IMR-90 (cell line): Measurements from ENCODE around the gene HEATR3. TPM values are rescaled to one million over a fixed set of nuclear protein-coding genes. Genes with fewer than 3 reads are reported as not detected.

Experiments used
- ATAC-seq: fragments of 200-7000 bp; cut with Tn5 transposase; 2 replicates; pipeline ENCODE4 v1.9.1; 2020; ENCODE audit warnings: low read depth, mild to moderate bottlenecking, moderate library complexity
- BruUV-seq: library from RNA; stranded (reverse); fragments of 400-500 nt; replicated peaks from 2 replicates; lab custom pipeline; 2021; lab: Mats Ljungman, UMichigan
- CTCF ChIA-PET: fragments of 300-600 bp; formaldehyde crosslinking; extraction: SDS; loops from one replicate; lab custom pipeline; 2021; ENCODE audit warnings: antibody characterized with exemption; lab: Yijun Ruan, JAX
- POLR2A ChIA-PET: fragments of 300-600 bp; sonication (Branson Sonifier 250); formaldehyde crosslinking; loops from one replicate; lab custom pipeline; 2022; ENCODE audit warnings: antibody characterized with exemption; ENCODE audit not compliant: unreplicated experiment; lab: Charles Lee
- DNase-seq: peaks from one replicate; pipeline ENCODE4 v3.0.0; 2013
- H2AFZ ChIP-seq: replicated peaks from 2 replicates; pipeline ENCODE3; 2013; ENCODE audit warnings: low read length, mild to moderate bottlenecking; ENCODE audit not compliant: poor library complexity
- H2AK5ac ChIP-seq: 2 replicates; pipeline ENCODE4 v1.6.1; 2013; ENCODE audit warnings: low read depth, low read length, inconsistent platforms
- H2AK9ac ChIP-seq: replicated peaks from 2 replicates; pipeline ENCODE3; 2013; ENCODE audit warnings: mild to moderate bottlenecking, low read depth, low read length, moderate library complexity; ENCODE audit not compliant: poor library complexity
- H2BK120ac ChIP-seq: 2 replicates; pipeline ENCODE4 v1.6.1; 2013; ENCODE audit warnings: low read depth, low read length, inconsistent platforms
- H2BK15ac ChIP-seq: 3 replicates; pipeline ENCODE4 v1.6.1; 2013; ENCODE audit warnings: low read depth, low read length, inconsistent platforms
- H2BK20ac ChIP-seq: 2 replicates; pipeline ENCODE4 v1.6.1; 2013; ENCODE audit warnings: low read depth, mild to moderate bottlenecking, inconsistent platforms, low read length, moderate library complexity
- H2BK5ac ChIP-seq: 2 replicates; pipeline ENCODE4 v1.6.1; 2013; ENCODE audit warnings: mild to moderate bottlenecking, low read depth, low read length, inconsistent platforms; ENCODE audit not compliant: poor library complexity, severe bottlenecking
- H3K14ac ChIP-seq: replicated peaks from 2 replicates; pipeline ENCODE4 v1.6.1; 2013; ENCODE audit warnings: low read depth, low read length, inconsistent platforms
- H3K18ac ChIP-seq: 2 replicates; pipeline ENCODE4 v1.6.1; 2013; ENCODE audit warnings: low read depth, low read length, control low read depth
- H3K23ac ChIP-seq: 2 replicates; pipeline ENCODE4 v1.6.1; 2013; ENCODE audit warnings: low read depth, low read length, inconsistent platforms
- H3K27ac ChIP-seq: 2 replicates; pipeline ENCODE4 v1.5.1; 2013; ENCODE audit warnings: mild to moderate bottlenecking, control low read depth, low read length; ENCODE audit not compliant: insufficient read depth
- H3K27me3 ChIP-seq: 2 replicates; pipeline ENCODE4 v1.6.1; 2013; ENCODE audit warnings: low read length; ENCODE audit not compliant: control insufficient read depth, insufficient read depth
- H3K36me3 ChIP-seq: 2 replicates; pipeline ENCODE4 v1.6.1; 2013; ENCODE audit warnings: low read length, mixed read lengths; ENCODE audit not compliant: control insufficient read depth, insufficient read depth
- H3K4ac ChIP-seq: 2 replicates; pipeline ENCODE4 v1.6.1; 2013; ENCODE audit warnings: low read depth, low read length, inconsistent platforms
- H3K4me1 ChIP-seq: 2 replicates; pipeline ENCODE4 v1.6.1; 2013; ENCODE audit warnings: low read length, mixed read lengths; ENCODE audit not compliant: control insufficient read depth, insufficient read depth
- H3K4me2 ChIP-seq: 2 replicates; pipeline ENCODE4 v1.6.1; 2013; ENCODE audit warnings: low read depth, mild to moderate bottlenecking, control low read depth, low read length, moderate library complexity
- H3K4me3 ChIP-seq: 2 replicates; pipeline ENCODE4 v1.5.1; 2013; ENCODE audit warnings: low read depth, mild to moderate bottlenecking, control low read depth, low read length, moderate library complexity; ENCODE audit not compliant: insufficient read depth
- H3K56ac ChIP-seq: 2 replicates; pipeline ENCODE4 v1.6.1; 2013; ENCODE audit warnings: low read length, inconsistent platforms; ENCODE audit not compliant: insufficient read depth; ENCODE audit errors: extremely low read depth
- H3K79me1 ChIP-seq, 2 experiments: 2 replicates each; pipeline ENCODE4 v1.6.1; 2013; ENCODE audit warnings: low read length in 2 of 2, inconsistent platforms in 1 of 2, low read depth in 1 of 2
- H3K9ac ChIP-seq: 2 replicates; pipeline ENCODE4 v1.6.1; 2013; ENCODE audit warnings: low read depth, low read length, control low read depth
- H3K9me1 ChIP-seq: 2 replicates; pipeline ENCODE4 v1.6.1; 2013; ENCODE audit warnings: low read length, inconsistent platforms; ENCODE audit not compliant: insufficient read depth
- H3K9me3 ChIP-seq: 2 replicates; pipeline ENCODE4 v1.6.1; 2013; ENCODE audit warnings: low read length; ENCODE audit not compliant: control insufficient read depth, insufficient read depth
- H4K20me1 ChIP-seq: 2 replicates; pipeline ENCODE4 v1.6.1; 2013; ENCODE audit warnings: low read length, inconsistent platforms; ENCODE audit not compliant: insufficient read depth
- H4K5ac ChIP-seq: 2 replicates; pipeline ENCODE4 v1.6.1; 2013; ENCODE audit warnings: mild to moderate bottlenecking, low read depth, low read length, control low read depth
- H4K8ac ChIP-seq, 2 experiments: 2 replicates each; pipeline ENCODE4 v1.6.1; 2013; ENCODE audit warnings: low read depth in 2 of 2, low read length in 2 of 2, control low read depth in 1 of 2, inconsistent platforms in 1 of 2
- H4K91ac ChIP-seq: 2 replicates; pipeline ENCODE4 v1.6.1; 2013; ENCODE audit warnings: low read depth, low read length, inconsistent platforms; ENCODE audit not compliant: insufficient read depth
- BHLHE40 ChIP-seq: fragments of 150-350 bp; IDR thresholded peaks from 2 replicates; pipeline ENCODE4 v1.6.1; 2016; ENCODE audit warnings: mild to moderate bottlenecking, low read depth, low read length
- CEBPB ChIP-seq: IDR thresholded peaks from 2 replicates; pipeline ENCODE4 v1.6.1; 2012; ENCODE audit warnings: low read depth, low read length, improper control_type of control experiment
- CHD1 ChIP-seq: IDR thresholded peaks from 2 replicates; pipeline ENCODE4 v1.6.1; 2012; ENCODE audit warnings: low read depth, low read length, improper control_type of control experiment
- ELK1 ChIP-seq: fragments of 150-350 bp; IDR thresholded peaks from 2 replicates; pipeline ENCODE4 v1.6.1; 2016; ENCODE audit warnings: low read depth, mild to moderate bottlenecking, low read length, moderate library complexity, borderline replicate concordance
- FOS ChIP-seq: fragments of 150-350 bp; IDR thresholded peaks from 2 replicates; pipeline ENCODE4 v1.6.1; 2016; ENCODE audit warnings: low read depth, low read length
- MAFK ChIP-seq: IDR thresholded peaks from 2 replicates; pipeline ENCODE4 v1.6.1; 2012; ENCODE audit warnings: low read depth, low read length, improper control_type of control experiment
- MAZ ChIP-seq: IDR thresholded peaks from 2 replicates; pipeline ENCODE4 v1.6.1; 2012; ENCODE audit warnings: low read depth, mild to moderate bottlenecking, low read length, improper control_type of control experiment, moderate library complexity, borderline replicate concordance
- MXI1 ChIP-seq: IDR thresholded peaks from 2 replicates; pipeline ENCODE4 v1.6.1; 2012; ENCODE audit warnings: low read depth, mild to moderate bottlenecking, low read length, moderate library complexity, borderline replicate concordance
- NFE2L2 ChIP-seq: fragments of 150-350 bp; IDR thresholded peaks from 2 replicates; pipeline ENCODE4 v1.6.1; 2016; ENCODE audit warnings: low read depth, mild to moderate bottlenecking, low read length
- POLR2A ChIP-seq: IDR thresholded peaks from 2 replicates; pipeline ENCODE4 v1.6.1; 2012; ENCODE audit warnings: mild to moderate bottlenecking, low read depth, low read length
- RAD21 ChIP-seq: IDR thresholded peaks from 2 replicates; pipeline ENCODE4 v1.6.1; 2012; ENCODE audit warnings: low read length, improper control_type of control experiment
- RFX5 ChIP-seq: IDR thresholded peaks from 2 replicates; pipeline ENCODE4 v1.8.0; 2012; ENCODE audit warnings: low read depth, mild to moderate bottlenecking, low read length, moderate library complexity
- SMC3 ChIP-seq: fragments of 150-350 bp; IDR thresholded peaks from 2 replicates; pipeline ENCODE4 v1.6.1; 2016; ENCODE audit warnings: low read depth, mild to moderate bottlenecking, antibody characterized with exemption, low read length, moderate library complexity
- USF2 ChIP-seq: fragments of 150-350 bp; IDR thresholded peaks from 2 replicates; pipeline ENCODE4 v1.6.1; 2017; ENCODE audit warnings: mild to moderate bottlenecking, antibody characterized with exemption, low read length, low read depth
- WGBS, 2 experiments: methylation state at CpG; one replicate each; pipeline versions ENCODE4 v1.1.5 to v1.1.7; 2013; ENCODE audit warnings: missing lambda C conversion rate in 2 of 2; ENCODE audit not compliant: insufficient read length in 1 of 2; ENCODE audit errors: extremely low coverage in 2 of 2; 5-methylcytosine and 5-hydroxymethylcytosine counted together
- dilution Hi-C: fragments of 300-500 bp; cut with HindIII; formaldehyde crosslinking; loops from one replicate; pipeline ENCODE4 v1.14.3; 2018; ENCODE audit warnings: low sequenced_read_pairs; ENCODE audit not compliant: unreplicated experiment
- in situ Hi-C: fragments of 300-500 bp; cut with MboI; formaldehyde crosslinking; loops from 3 replicates; pipeline ENCODE4 v1.14.3; 2019; ENCODE audit warnings: low sequenced_read_pairs, inconsistent platforms, mixed read lengths
- intact Hi-C: fragments of 100-400 bp; cut with micrococcal nuclease; formaldehyde crosslinking; loops from 2 replicates; pipeline ENCODE4 v1.10.0; 2022
- polyA plus RNA-seq, 3 experiments: library from polyadenylated mRNA; depleted of rRNA; stranded (reverse); fragments of >200 nt; gene quantifications; 2 replicates each; pipeline ENCODE4 v1.2.3, GENCODE V29; 2012; ENCODE audit warnings: low replicate concordance in 1 of 3
- total RNA-seq: library from RNA; depleted of rRNA; stranded (reverse); fragments of >200 nt; gene quantifications from 2 replicates; pipeline ENCODE4 v1.2.3, GENCODE V29; 2012

HEATR3 gene
- total and polyA plus RNA-seq, 2 of the 4 experiments (the other 2 are of a cell fraction) = 9.4 to 21.1 TPM

- in situ Hi-C loops (loop anchor here (25.0 kb wide), 1 partner anchor 268 kb away; the partner anchor contains the start of gene BRD7), dilution Hi-C loops (no loop called here), intact Hi-C loops (no loop called here)
- peaks cover 8% of the 10 kb centered on the region; the same call in 1 of the 2 replicates for H3K36me3 ChIP-seq
- no peak overlapping the region for H3K27ac ChIP-seq
- ATAC-seq (no peak), DNase-seq (no peak)
- H4K91ac ChIP-seq = no peak overlapping the region
- no peak overlapping the region for H3K18ac ChIP-seq
- H4K5ac ChIP-seq = no peak overlapping the region
- BruUV-seq = no TSS peak
- 0 out of 2 replicates have a peak overlapping the region, but pooled peaks have one; percentile 1 for H3K23ac ChIP-seq
- POLR2A ChIA-PET = no interaction called here
- H3K4me2 ChIP-seq = no peak overlapping the region
- no peak overlapping the region for H2AK9ac ChIP-seq
- no peaks in the 10 kb centered on the region for H3K27me3 ChIP-seq
- no peak overlapping the region for H2BK15ac ChIP-seq
- no peak overlapping the region for H2AK5ac ChIP-seq
- no peak overlapping the region for H3K9ac ChIP-seq
- H3K4me3 ChIP-seq = no peak overlapping the region
- no peak overlapping the region for H3K56ac ChIP-seq
- CTCF ChIA-PET = no interaction called here
- H3K9me3 ChIP-seq = no peaks in the 10 kb centered on the region
- WGBS, 2 experiments = 100% methylated on average over 2 of the region's 12 CpGs; no CpG with 5 or more reads in 1 of the 2 experiments
- no peak overlapping the region for H2AFZ ChIP-seq
- no peak overlapping the region for H2BK120ac ChIP-seq
- no peaks in the 10 kb centered on the region for H4K20me1 ChIP-seq
- no peak overlapping the region for H2BK20ac ChIP-seq
- peaks cover 6% of the 10 kb centered on the region for H3K9me1 ChIP-seq
- no peak overlapping the region for H2BK5ac ChIP-seq
- H3K14ac ChIP-seq = no peak overlapping the region; the same call in 1 of the 2 replicates
- no peak overlapping the region for H4K8ac ChIP-seq
- no peak overlapping the region for H3K4ac ChIP-seq
- H3K79me1 ChIP-seq = peaks cover 4 to 9% of the 10 kb centered on the region in 2 experiments; a peak in 2 of 4 replicates
- no peaks in the 10 kb centered on the region for H3K4me1 ChIP-seq
- TF ChIP-seq USF2 (no peak), NFE2L2 (no peak), MXI1 (no peak), BHLHE40 (no peak), RFX5 (no peak), CEBPB (no peak), FOS (no peak), CHD1 (no peak), MAFK (no peak), MAZ (no peak), SMC3 (no peak), POLR2A (no peak), RAD21 (no peak), ELK1 (no peak)
Measured at GRCh38 chr16:50093607-50094539, 28.1 kb downstream of the HEATR3 start.
